ENCODE results near the gene KIAA0825.

DNA sequence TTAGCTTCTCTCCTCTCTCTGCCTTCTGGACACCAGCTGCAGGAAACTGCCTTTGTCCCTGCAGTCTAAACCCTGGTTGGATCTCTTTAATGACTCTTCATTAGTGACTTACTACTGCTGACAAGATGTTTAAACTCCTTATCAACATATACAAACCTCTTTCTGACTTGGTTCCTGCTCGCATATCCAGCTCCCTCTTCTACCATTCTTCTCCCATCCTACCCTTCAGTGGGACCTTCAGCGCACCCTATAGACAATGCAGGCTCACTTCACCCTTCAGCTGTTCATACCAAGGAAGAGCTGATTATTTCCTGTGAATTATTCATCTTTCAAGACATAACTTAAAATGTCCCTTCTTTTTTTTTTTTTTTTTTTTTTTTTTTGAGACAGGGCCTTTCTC is 436.5 kb downstream of the KIAA0825 start:
- TF ChIP-seq, protein P1, sequence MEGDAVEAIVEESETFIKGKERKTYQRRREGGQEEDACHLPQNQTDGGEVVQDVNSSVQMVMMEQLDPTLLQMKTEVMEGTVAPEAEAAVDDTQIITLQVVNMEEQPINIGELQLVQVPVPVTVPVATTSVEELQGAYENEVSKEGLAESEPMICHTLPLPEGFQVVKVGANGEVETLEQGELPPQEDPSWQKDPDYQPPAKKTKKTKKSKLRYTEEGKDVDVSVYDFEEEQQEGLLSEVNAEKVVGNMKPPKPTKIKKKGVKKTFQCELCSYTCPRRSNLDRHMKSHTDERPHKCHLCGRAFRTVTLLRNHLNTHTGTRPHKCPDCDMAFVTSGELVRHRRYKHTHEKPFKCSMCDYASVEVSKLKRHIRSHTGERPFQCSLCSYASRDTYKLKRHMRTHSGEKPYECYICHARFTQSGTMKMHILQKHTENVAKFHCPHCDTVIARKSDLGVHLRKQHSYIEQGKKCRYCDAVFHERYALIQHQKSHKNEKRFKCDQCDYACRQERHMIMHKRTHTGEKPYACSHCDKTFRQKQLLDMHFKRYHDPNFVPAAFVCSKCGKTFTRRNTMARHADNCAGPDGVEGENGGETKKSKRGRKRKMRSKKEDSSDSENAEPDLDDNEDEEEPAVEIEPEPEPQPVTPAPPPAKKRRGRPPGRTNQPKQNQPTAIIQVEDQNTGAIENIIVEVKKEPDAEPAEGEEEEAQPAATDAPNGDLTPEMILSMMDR (IDR thresholded peaks at IDR 0.05): peak; percentile 13; the same call in 1 of the 2 replicates
- TF ChIP-seq GABPA (IDR thresholded peaks at IDR 0.05; ENCODE audit: low read depth) (no peak), CHD2 (IDR thresholded peaks at IDR 0.05; ENCODE audit: low read length, partially characterized antibody) (no peak), MXI1 (IDR thresholded peaks at IDR 0.05; ENCODE audit: low read depth, low read length) (no peak), POLR2AphosphoS5 (IDR thresholded peaks at IDR 0.05; ENCODE audit: low read depth, low read length) (no peak), EP300 (IDR thresholded peaks at IDR 0.05; ENCODE audit: borderline replicate concordance in 1 of 2, low read depth in 1 of 2, low read length in 1 of 2) (no peak), SMC3 (IDR thresholded peaks at IDR 0.05; ENCODE audit: low read depth, low read length) (no peak)
- TF ChIP-seq, protein P2, sequence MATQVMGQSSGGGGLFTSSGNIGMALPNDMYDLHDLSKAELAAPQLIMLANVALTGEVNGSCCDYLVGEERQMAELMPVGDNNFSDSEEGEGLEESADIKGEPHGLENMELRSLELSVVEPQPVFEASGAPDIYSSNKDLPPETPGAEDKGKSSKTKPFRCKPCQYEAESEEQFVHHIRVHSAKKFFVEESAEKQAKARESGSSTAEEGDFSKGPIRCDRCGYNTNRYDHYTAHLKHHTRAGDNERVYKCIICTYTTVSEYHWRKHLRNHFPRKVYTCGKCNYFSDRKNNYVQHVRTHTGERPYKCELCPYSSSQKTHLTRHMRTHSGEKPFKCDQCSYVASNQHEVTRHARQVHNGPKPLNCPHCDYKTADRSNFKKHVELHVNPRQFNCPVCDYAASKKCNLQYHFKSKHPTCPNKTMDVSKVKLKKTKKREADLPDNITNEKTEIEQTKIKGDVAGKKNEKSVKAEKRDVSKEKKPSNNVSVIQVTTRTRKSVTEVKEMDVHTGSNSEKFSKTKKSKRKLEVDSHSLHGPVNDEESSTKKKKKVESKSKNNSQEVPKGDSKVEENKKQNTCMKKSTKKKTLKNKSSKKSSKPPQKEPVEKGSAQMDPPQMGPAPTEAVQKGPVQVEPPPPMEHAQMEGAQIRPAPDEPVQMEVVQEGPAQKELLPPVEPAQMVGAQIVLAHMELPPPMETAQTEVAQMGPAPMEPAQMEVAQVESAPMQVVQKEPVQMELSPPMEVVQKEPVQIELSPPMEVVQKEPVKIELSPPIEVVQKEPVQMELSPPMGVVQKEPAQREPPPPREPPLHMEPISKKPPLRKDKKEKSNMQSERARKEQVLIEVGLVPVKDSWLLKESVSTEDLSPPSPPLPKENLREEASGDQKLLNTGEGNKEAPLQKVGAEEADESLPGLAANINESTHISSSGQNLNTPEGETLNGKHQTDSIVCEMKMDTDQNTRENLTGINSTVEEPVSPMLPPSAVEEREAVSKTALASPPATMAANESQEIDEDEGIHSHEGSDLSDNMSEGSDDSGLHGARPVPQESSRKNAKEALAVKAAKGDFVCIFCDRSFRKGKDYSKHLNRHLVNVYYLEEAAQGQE (IDR thresholded peaks at IDR 0.05; ENCODE audit: low read depth, low read length): no peak
- TF ChIP-seq, protein P3, sequence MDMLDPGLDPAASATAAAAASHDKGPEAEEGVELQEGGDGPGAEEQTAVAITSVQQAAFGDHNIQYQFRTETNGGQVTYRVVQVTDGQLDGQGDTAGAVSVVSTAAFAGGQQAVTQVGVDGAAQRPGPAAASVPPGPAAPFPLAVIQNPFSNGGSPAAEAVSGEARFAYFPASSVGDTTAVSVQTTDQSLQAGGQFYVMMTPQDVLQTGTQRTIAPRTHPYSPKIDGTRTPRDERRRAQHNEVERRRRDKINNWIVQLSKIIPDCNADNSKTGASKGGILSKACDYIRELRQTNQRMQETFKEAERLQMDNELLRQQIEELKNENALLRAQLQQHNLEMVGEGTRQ (IDR thresholded peaks at IDR 0.05; ENCODE audit: borderline replicate concordance, low read depth, low read length): no peak
